GM12872 (cell line): ENCODE data around the gene RBM15.

ENCODE experiments used
- CTCF ChIP-seq: IDR thresholded peaks from 3 replicates; pipeline ENCODE4 v1.5.1; 2011; ENCODE audit warnings: low read depth, mild to moderate bottlenecking, low read length, moderate library complexity; ENCODE audit not compliant: insufficient read depth

The RBM15 gene

GRCh38 chr1:110302836-110303235 lies 36.3 kb upstream of the RBM15 start:
- no peak for TF ChIP-seq CTCF

- TF ChIP-seq CTCF, result no peak
Observed at GRCh38 chr1:110305900-110306420, 33.2 kb upstream of the RBM15 start.

- no peak for TF ChIP-seq CTCF
Observed at GRCh38 chr1:110307239-110307974, 31.8 kb upstream of the RBM15 start.

GRCh38 chr1:110308247-110308646 lies 30.9 kb upstream of the RBM15 start:
- TF ChIP-seq CTCF, result no peak

- TF ChIP-seq CTCF, result no peak
Observed at GRCh38 chr1:110309139-110309538, 30.0 kb upstream of the RBM15 start.

GRCh38 chr1:110309767-110310166 lies 29.4 kb upstream of the RBM15 start:
- no peak for TF ChIP-seq CTCF

- TF ChIP-seq CTCF, result no peak
Observed at GRCh38 chr1:110310300-110310699, 28.9 kb upstream of the RBM15 start.
